Activated CD4-positive, alpha-beta T cell treated with anti-CD3 and anti-CD28 coated beads, Interleukin-2, amount 50 U/mL, for 1 hour (primary cell): ENCODE data around the gene SMPD3.

Source experiments
- DNase-seq: peaks from one replicate; pipeline ENCODE4 v3.0.0-alpha.2; 2020

The SMPD3 gene

DNA sequence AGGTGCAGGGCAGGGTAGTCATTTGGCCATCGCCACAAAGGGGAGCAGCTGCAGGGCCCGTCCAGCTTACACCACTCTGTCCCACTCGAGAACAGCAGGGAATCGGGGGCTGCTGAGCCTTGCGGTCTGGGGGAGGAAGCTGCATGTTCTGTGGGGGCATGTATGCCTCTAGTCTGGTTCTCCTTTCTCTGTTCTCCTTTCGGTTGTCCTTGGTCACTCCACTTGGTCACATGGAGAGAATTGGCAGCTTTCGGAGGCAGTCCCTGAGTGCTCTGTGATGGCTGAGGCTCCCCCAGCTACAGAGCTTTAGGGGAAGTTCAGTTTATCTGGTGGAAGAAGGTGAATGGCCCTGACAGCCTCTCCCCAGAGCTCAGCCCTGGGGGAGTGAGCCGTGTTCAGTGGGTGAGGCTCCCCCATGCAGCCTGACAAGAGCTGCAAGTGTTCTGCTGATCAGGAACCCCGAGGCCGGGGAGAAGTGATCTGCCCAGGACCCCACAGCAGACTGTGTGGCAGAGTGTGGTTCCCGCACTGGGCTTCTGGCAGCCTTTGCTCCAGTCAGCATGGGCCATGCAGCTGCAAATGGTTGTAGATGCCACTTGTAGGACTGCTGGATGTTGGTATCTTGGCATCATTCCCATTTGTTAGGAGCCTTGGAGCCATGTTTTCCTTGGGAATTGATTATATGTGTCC lies 22.3 kb upstream of the SMPD3 start:
- no peak for DNase-seq

DNA sequence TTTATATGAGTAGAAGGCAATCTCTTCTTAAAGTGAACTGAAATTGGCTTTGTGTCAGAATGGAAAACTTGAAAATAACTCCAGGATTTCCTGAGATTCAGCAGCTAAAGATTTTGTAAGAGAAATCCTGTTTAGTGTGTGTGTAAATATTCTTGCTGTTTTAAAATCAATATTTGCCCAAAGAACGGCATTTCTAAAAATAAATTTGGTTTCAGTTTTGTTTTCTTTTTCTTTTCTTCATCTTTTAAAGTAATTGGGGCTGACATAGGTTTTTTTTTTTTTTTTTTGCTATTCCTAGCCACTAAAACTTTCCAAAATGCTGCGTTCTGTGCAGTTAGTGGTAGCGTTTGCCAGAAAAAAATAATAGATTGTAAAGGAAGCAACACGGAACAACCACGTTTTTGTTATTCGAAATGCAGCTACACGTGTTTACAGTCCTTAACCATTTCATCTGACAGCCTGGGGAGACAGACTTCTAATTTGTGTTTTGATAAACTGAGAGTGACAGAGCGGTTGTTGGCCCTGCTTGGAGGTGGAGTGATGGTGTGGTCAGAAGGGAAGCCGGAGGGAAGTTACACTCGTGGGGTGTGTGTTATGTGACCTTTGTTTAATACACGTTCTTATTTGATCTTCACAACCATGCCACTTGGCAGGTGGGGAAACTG lies 21.6 kb upstream of the SMPD3 start:
- DNase-seq: no peak

DNA sequence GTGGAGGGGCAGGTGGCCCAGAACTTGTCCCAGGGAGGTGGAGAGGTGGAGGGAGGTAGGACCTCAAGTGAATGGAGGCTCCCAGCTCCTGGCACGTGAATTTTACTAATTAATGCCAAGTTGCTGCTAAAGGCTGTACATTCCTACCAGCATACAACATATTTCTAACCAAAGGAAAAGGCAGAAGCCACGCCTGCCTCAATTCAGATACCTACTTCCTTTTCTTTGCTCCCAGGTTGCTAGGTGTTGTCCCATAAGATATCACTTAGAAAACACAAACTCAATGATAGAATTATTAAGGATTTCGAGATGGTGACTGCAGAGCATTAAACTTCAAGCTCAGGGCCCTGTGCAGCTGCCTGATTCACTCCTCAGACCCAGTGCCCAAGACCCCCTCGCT lies 20.5 kb upstream of the SMPD3 start:
- no peak for DNase-seq

DNA sequence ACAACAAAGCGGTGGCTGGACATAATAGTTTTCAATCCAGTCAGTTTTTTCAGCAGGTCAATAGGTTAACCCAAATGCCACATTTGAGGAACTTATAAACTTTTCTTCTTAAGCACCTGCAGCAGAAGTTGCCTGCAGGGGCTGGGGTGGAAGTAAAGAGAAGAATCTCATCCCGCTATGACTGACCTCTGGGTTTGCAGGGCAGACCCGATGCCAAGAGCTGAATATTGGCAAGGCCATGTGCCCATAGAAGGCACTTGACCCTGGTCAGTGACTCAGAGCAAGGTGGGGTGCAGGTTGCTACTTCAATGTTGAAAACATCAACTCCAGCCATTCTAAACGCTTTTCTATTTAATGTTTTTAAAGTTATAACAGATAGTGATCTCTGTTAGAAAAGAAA lies 17.9 kb upstream of the SMPD3 start:
- DNase-seq: no peak

DNA sequence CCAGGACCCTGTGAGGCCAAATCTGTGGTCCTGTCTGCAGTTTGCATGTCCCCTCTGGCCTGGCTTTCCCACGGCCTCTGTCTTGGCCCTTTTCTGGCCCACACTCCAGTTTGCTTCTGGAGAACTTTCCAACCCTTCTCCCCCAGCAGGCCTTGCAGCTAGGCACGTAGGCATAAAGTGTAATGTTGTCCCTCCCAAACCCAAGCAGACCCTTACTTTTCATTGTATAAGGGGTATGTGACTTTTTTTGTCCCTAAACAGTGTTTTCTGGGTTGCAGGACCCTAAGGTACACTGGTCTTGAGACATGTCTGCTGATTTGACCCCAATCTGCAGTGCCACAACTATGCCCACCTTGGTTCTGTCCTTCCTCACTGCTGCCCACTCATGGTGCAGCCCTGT lies 15.6 kb upstream of the SMPD3 start:
- DNase-seq: no peak

DNA sequence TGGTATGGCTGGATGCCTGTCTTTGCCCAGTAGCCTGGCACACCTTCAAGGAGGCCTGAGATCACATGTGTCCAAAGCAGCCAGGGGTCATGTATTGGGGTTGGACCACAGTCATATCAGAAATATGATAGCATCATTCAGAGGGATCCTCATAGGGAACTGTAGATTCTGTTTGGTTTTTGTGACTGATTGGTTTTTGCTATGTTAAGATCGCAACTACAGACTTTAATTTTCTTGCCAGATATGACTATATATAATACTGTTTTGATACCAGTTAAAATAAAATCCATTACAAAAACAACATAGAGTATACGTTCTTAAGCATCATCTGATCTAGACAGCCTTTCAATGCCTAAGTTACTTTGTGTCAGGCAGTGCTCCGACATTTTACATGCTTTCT lies 11.8 kb upstream of the SMPD3 start:
- DNase-seq: no peak

DNA sequence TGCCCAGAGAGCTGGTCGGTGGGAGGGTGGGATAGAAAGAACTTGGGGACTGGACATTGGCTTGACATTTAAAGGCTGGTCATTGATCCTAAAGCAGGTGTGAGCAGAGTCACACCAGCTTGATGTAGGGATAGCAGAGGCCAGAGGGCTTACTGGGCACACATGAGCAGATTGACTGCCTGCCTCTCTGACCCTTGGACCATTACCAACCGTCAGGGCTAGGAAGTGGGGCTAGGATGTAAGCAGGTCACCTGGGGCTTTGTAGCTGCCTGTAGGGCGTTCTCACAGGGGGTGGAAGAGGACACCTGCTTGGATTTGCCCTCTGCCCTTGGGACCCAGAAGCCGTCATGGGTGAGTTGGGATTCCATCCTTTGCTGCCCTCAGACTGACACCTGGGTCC lies 11.1 kb upstream of the SMPD3 start:
- DNase-seq: no peak

DNA sequence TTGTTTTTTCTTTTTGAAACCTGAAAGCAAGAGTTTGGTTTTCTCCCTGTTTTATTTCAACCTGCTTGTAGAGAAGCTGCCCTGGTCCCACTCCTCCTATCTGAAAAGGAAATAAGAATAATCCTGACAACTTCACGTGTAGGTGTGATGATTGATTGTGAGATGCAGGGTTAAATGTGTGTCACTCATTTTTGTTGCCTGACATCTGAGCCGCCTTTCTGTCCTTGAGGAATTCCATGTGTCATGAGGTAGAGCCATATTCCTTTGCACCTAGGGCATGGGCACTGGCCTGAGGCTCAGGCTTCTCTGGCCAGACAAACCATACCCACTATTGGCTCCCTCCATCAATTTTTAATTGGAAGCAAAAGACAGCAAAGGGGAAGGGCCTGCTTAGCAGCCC lies 10.2 kb upstream of the SMPD3 start:
- DNase-seq: no peak

DNA sequence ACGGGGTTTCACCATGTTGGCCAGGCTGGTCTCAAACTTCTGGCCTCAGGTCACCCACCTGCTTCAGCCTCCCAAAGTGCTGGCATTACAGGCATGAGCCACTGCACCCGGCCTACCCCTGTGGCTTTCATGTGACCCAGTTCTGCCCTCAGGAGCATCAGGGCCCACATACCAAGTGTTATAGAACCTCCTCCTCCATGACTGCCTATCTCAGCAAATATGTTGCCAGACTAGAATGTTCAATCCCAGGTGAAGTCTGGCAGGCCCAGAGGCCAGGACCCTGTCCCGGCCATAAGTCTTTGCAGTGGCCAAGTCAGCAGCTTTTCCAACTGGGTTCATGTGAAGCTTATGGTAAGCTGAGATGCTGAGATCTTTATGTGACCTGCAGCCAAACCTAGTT lies 9.8 kb upstream of the SMPD3 start:
- no peak for DNase-seq

DNA sequence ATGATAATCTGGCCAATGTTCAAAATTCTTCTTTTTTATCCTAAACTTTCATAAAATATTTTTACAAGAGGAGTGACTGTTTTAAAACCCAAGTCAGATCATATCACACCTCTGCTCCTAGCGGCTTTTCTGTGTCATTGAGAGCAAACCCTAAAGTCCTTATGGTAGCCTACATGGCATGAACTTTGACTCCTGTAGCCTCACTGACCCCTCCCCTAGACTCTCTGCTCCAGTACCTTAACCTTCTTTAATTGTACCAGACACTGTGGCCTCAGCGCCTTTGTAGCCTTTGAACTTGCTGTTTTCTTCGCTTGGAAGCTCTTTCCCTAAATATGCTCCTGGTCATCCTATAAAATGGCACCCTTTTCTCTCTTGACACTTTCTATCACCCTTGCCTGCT lies 7.3 kb upstream of the SMPD3 start:
- no peak for DNase-seq

DNA sequence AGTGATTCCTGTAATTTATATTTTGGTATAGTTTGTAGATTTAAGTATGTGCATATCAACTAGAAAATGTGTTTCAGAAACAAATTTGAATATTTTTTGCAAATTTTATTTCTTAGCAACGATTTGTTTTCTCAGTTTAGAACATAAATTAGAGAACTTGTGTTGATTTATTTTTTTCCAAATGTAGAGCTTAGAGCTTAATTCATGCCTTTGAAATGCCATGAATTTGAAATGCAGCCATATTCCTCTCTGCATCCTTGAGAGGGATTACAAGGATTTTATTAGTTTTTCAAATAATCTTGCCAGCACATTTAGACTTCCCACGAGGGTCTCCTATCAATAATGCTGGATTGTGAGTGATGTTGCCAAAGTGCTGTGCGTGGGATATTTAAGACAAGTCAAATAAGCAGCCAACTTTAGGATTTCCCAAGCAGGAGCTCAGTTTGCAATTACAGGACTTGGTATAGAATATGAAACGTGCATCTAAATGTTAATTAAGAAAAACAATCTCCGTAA lies 6.7 kb upstream of the SMPD3 start:
- DNase-seq: no peak

DNA sequence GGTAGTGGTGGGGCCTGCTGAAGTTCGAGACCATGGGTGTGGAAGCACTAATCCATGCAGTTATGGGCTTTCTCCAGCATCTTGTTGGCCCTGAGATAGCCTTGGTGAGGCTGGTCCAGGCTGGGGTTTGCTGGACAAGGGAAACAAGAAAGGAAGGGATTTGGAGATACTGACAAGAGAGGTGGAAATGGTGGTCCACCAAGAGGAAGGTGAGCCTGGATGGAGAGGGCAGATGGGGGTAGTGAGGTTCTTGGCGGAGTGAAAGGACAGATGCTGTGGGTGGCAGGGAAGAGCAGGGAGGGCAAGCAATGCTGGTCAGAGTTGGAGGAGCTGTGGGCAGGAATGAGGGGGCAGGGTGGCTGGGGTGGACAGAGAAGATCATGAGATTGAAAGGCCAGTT lies 5.5 kb upstream of the SMPD3 start:
- no peak for DNase-seq

DNA sequence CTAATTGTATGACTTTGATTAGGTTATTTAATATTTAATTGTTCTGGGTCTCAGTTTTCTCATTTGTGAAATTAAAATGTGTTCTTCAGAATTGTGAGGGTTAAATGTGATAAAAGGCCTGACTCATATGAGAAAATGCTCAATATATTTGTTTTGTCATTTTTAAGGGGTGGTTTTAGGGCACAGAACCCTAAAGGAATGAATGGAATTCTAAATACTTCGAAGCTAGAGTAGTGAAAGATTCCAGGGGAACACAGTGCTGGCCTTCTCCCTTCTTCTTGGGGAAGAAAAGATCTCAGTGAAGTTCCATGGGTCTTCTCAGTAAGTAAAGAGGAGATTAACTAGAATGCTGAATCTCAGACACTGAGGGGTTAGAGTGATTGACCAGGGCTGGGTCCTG lies 3.9 kb upstream of the SMPD3 start:
- DNase-seq: no peak

DNA sequence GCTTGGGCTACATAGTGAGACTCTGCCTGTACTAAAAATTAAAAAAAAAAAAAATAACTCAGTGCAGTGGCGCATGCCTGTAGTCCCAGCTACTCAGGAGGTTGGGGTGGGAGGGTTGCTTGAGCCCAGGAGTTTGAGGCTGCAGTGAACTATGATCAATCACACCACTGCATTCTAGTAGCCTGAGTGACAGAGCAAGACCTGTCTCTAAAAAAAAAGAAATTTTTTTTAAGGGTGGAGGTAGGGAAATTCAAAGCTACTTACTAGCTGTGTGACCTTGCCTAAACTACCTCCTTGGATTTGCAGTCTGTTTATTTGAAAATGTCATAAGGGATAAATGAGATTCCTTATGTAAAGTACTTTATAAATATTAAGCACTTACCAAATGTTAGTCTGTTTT lies 3.4 kb upstream of the SMPD3 start:
- no peak for DNase-seq

DNA sequence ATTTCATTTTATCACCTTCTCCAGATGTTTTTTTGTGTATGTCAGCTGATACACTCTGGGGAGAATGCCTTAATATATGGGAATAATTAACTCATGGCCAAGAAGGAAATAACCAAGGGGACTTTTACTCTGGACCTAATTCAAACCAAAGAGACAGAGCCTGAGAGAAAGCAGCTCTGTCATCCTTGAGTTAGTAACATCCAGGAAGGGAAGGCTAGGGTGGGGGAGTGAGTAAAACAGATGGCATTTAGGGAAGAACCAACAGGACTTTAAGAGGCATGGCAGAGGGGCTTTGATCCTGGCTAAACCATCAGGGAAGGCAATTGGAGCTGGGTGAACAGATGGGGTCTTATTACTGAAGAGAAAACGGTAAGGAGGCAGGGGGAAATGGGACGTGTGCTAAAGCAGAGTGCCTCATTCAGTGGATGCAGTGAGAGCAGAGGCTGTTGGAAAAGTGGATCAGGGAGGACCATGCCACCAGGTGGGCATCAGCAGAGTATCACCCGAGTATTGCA lies 2.5 kb upstream of the SMPD3 start:
- DNase-seq: no peak

DNA sequence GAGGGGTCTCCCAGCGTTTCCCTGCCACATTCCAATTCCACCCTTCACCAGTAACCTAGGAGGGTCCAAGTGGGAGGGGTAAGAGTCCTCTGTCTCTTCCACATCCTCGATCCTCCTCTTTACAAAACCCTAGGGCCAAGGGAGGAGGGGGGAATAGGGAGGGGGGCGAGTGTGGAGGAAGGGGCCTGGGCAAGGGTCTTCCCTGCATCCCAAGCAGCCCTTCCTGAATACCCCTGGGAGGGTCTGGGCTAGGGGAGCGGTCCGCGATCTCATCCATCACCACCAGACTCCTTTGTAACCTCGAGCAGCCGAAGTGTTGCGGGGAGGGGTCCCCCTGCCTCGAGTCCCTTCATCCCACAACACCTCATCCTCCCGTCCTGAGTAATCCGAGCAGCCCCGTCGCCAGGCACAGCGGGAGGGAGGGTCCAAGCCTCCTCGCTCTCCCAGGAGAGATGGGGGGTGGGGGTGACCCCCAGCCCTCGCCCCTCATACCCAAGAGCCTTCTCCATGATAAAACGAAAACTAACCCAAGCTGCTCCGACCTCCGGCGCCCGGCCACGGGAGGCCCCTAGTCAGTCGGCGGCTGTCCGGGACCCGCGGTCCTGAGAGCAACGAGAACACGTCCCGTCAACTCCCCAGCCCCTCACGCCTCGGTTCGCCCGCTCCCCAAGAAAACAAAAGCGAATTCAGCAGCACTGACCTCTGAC lies 502 bp downstream of the SMPD3 start:
- DNase-seq: no peak

DNA sequence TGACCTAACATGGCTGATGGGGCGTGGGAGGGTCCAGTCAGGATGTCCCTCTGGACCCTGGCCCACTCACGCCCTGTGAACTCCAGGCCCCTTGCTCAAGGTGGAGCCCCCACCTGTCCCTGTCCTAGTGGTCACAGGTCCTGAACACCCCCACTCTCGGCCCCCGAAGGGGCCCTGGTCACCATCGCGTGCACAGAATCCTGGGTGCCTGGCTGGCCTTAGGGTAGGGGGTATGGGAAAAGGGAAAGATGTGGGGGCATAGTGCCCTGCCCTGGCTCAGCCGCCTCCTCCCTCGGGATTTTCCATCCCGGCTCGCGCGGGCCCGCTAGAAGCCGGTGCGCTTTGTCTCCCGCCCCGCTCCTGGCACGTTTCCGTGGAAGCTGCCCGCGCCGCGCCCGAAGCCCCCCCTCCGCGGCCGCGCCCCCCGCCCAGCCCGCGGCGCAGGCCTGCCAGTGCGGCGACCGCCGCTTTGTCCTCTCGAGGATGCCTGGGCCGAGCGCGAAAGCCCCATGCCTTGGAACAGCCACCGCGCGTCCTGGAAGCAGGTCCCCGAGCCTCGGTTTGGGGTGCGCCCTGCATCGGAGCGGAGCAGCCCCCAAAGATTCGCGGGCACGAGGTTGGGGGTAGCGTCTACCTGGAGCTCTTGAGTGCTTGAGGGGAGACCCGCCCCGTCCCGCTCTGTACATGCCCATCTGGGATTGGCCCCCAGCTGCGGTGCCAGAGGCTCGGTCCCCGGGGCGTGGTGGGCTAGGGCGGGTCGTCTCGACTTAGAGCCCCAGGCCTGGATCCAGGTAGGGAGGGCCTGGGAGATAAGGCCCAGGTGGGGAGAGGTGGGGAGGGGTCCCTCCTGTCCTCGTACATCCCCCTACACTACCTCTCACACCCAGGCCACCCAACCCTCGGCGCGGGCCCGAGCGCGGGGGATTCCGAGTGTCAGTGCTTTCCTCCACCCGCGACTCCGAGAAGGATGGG lies 1.3 kb downstream of the SMPD3 start:
- no peak for DNase-seq

DNA sequence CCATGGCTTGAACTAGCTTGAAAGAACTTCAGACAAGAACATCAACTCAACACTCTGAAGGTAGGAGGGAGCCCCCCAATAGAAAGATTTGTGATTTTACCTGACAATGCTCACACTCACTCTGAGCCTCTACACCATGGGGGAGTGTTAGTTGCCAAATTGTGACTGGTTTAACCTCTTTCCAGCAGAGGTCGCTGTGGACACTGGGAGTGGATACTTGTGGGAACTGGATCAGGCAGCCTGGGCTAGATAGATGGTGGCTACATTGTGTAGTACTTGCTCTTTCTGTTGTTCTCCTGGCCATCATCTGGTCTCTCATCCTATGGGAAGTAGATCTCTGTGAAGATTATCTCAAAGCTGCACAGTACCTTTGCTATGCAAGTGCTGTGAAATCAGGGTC lies 2.9 kb downstream of the SMPD3 start:
- no peak for DNase-seq

DNA sequence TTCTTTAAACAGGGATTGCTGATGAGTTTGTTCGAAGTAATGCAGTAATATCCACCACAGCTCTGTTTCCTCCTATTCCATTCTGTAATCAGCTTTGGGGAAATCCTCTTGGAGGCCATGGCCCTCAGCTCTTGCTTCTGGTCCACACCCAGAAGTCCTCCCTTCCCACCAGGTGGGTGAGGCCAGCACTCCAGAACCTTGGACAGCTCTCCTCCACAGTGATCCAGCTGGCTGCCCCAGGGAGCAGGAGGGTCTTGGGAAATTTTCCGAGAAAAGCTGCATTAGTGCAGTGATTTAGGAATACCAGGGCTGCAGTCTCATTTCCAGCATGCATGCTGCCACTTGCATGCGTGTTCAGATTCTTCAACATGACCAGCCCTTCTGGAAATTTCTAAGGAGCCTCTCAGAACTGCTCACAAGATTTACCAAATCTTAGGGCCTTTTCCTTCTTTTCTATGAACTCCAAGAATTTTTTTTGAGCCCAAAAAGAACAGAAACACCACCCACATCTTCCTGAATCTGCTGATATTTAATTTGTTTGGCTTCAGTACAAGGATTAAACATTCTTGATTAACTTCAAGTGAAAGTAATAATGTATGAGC lies 4.2 kb downstream of the SMPD3 start:
- DNase-seq: no peak

DNA sequence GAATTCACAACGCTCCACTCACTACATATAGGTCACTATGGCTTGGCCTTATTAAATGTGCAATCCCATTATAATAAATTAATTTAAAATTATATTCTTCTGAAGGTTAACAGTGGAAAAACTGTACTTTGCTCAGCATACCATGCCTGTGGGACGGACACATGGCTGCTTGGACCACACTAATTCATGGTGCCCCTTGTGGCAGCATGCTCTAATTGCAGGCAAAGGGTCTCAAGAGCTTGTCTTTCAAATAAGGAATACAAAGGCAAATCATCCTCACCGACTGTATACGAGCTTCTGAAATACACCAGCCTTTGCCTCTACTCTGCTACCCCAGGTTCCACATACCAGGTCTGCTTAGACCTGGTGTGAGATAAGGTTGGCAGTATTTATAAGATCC lies 11.7 kb downstream of the SMPD3 start:
- DNase-seq: no peak

DNA sequence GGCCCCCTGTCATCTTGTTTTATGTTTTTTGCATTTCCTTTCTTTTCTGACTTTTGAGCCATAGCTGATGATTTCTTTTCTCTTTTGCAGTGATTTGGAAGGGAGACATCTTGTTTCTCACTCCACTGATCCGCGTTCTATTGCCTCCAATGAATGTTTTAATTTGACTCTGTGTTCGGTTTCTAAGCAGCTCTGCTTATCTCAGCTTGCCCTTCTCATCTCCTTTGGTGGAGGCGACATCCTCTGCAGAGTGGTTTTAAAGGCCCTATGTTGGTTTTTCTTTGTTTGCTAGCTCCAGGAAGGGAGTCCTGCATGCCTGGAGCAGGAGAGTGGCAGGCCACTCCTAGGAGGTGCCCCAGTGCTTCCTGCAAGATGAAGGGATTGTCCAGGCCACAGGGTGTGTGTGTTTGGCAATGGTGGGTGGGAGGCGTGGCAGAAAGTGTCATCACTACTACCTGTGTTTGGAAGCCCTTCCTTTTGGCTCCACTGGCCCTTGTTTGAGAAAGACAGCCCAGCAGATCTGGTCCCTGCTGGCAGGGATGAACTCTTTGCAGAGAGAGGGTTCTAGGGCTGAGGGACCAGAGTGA lies 13.6 kb downstream of the SMPD3 start:
- no peak for DNase-seq

DNA sequence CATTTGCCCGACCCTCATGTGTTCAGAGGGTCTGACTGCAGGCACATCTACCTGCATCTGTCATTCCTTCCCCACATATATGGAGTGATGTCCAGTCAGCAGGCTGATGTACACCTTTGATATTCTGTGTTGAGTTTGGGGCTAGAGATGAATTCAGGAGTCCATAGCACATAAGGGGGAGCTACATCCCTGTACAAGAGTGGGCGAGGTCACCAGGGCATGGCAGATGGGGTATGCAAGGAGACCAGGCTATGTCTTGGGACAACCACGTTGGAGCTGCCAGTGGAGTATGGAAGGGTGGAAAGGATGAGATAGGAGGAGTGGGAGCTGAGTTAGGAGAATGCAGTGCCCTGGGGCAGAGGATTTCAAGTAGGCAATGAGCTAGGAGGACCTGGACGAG lies 15.0 kb downstream of the SMPD3 start:
- DNase-seq: no peak
